GM21423 (cell line): ENCODE results near the gene CLASP1.
"Not testable (repeated sequence)": the region's sequence is repeated elsewhere in the genome, so short reads cannot be mapped to it uniquely, and the experiment has no call there.

Source experiments
- ATAC-seq: cut with Tn5 transposase; IDR thresholded peaks from one replicate; pipeline ENCODE4 v1.9.1; 2021; ENCODE audit warnings: mild to moderate bottlenecking, moderate library complexity; ENCODE audit not compliant: unreplicated experiment

CLASP1 gene

DNA sequence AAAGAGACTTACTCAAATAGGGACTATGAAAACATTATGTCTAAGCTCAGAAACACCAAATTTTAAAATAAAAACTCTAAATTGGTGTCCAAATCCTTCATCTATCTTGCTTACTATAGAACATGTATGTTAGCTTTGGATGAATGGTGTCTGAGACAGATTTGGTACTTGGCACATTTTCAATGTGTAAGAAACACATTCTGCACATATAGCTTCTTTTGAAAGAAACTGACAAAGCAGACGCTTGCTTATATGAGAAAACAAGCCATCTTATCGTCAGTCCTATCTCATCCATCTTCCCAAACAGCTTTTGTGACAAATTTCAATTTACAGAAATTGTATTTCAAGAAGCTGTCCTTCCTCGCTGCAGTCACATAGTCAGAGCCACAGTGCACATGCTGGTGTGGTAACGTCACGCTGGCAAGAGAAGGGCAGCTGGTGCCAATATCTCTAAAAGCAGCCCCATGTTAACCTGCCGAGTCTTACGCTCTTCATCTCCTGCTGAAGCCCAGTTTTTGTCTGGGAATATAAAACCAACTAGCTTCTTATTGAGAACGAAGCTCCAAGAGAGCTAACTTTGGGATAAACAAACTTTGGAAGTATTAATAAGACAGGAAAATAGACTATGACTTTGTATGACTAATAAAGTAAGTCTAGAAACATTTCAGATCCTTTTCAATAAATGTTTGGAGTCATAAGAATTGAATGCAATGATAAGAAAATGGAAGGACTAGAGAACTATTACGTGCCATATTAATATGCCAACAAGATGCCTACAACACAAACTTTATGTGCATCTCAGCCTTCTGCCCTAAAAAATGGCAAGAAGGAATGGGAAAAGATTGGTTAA is 289.3 kb downstream of the CLASP1 start:
- no peak for ATAC-seq

GRCh38 chr2:121359170-121359569 is 290.1 kb downstream of the CLASP1 start:
- ATAC-seq = no peak

DNA sequence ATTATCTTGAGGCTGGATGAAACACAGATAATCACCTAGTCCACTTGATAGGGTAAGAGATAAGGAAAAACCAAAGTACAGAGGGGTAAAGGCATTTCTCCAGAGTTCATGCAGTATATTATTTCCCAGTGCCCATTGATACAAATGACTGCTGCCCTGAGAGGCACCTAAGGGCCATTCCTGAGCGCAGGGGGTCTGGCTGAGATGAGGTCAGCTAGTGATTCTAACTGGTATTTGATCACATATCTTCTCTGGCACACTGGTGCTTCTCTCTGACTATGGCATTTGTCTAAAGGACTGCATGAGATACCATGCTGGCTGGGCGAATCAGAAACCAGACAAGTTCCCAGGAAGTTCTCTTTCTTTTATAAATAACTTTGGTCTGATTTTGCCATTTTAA is 291.0 kb downstream of the CLASP1 start:
- ATAC-seq = no peak

- ATAC-seq = peak; percentile 63
Measured at GRCh38 chr2:121356058-121356640, 293.1 kb downstream of the CLASP1 start.

DNA sequence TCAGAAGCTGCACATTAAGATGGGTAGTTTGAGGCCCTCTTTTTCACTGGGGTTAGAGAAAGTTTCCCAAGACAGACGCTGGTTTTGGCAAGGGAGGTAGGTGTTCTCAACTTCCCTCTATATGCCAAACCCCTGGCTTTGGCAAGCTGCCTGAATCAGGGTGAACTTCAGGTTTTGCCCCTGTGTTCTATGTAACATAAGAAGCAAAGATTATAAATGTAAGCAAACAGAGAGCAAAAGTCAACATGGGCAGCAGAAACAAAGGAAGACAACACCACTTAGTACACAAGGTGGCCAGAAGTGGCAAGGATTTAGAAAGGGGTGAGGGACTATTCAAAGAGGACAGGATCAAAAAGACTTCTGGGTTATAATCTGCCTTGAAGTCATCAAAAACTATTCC is 293.8 kb downstream of the CLASP1 start:
- ATAC-seq = no peak

GRCh38 chr2:121351521-121352318 is 297.5 kb downstream of the CLASP1 start:
- ATAC-seq = no peak

GRCh38 chr2:121350890-121351289 is 298.4 kb downstream of the CLASP1 start:
- no peak for ATAC-seq

DNA sequence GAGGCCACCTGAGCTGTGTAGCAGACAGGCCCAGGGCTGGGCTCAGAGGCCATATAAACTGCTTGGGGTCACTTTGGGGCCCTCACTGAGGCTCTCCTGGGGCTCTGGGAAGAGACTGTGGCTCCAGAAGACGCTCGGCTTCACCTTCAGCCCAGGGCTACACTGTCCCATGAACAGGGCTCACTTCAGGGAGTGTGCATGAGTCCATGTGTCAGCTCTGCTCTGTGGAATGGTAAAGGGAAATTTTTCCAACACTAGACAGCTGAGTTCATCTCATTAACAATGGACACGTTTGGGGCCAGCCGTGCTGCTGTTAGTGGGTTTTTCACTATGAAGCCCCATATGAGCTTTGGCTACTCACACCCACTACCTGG is 298.9 kb downstream of the CLASP1 start:
- ATAC-seq = no peak

DNA sequence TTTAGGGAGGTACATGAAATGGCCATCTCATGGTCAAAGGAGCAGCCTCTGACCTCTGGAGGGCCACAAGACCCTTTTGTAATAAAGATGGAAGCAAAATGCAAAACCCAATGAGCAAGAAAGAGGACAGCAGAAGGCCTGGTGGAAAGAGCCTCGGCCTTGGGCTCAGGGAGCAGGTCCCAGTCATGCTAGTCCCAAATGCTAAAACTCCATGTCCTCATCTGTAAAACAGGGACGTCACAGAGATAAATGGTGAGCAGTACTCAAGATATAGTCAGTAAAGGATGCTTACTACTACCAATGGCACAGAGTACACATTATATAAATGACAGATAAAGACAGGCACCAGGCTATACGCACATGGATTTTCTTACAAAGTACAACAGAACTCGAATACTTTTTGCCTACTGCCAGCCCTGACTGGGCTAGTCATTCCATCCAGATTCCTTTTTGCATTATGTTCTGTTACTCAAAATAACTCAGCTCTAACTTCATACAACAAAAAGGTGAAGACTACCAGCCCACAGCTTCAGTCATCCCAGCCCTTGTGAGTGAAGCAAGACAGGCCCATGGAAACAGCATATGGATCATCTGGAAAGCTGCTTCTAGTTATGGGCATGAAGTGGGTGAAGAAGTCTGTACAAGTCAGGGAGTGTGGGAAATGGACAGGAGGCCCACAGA is 299.4 kb downstream of the CLASP1 start:
- ATAC-seq = no peak

DNA sequence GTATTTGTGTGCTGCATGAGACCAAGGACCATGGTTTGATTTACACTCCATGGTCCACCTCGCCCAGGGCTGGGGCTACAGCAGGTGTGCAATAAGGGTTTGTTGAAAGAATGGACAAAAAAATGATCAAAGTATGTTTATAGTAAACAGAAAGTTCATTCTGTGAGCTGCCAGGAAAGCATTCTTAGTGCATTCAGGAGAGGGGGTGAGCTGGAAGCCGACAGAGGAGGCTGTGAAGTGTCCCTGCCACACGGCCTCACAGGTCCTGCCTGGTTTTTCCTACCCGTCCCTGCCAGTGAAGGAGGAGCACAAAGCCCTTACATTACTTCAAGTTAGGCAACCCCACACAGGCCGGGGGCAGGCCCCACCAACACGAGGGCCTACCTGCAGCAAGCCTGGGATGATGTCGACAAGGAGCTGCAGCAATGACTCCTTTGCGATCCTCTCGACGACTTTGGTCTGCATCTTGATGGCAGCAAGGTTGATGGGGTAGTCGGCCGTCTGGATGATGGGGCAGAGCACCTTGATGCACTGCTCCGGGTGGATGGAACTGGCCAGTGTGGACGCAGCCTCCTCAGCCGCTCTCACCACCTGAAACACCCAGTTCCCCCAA is 301.0 kb downstream of the CLASP1 start:
- ATAC-seq = no peak

- no peak for ATAC-seq
Measured at GRCh38 chr2:121346859-121347258, 302.4 kb downstream of the CLASP1 start.

DNA sequence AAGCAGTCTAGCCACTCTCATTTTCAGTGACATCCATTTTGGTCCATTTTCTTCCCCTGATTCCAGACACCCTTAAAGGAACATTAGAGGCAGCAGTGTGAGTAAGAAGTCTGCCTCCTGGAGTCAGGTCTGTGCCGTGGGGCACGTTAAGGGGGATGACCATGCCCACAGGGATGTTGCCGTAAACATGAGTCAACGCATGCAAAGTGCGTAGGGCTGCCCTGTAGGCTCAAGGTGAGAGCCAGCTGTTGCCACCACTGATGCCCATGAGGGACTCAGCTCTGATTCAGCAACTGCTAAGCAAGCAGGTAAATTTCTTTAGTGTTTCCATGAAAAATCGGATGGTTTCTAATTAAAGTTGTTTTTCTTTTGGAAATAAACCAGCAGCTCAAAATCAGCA is 302.9 kb downstream of the CLASP1 start:
- ATAC-seq = no peak

DNA sequence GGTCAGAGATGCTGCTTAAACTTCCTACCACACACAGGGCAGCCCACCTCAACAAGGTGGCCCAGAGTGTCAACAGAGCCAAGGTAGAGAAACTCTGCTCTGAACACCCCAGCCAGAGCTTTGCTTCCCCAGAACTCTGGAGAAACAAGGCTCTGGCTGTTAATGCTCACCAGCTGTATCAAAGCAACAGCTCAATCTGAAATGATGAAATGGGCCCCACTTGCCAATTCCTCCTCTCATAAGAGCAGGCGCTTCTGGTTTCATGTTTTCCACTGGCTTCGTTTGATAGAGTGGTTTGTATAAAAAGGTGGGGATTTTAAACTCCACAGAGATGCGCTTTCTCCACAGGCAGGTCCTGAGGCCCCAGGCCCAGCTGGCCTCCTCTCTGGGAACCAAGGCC is 303.4 kb downstream of the CLASP1 start:
- ATAC-seq = no peak

GRCh38 chr2:121345101-121345500 is 304.2 kb downstream of the CLASP1 start:
- ATAC-seq = no peak

DNA sequence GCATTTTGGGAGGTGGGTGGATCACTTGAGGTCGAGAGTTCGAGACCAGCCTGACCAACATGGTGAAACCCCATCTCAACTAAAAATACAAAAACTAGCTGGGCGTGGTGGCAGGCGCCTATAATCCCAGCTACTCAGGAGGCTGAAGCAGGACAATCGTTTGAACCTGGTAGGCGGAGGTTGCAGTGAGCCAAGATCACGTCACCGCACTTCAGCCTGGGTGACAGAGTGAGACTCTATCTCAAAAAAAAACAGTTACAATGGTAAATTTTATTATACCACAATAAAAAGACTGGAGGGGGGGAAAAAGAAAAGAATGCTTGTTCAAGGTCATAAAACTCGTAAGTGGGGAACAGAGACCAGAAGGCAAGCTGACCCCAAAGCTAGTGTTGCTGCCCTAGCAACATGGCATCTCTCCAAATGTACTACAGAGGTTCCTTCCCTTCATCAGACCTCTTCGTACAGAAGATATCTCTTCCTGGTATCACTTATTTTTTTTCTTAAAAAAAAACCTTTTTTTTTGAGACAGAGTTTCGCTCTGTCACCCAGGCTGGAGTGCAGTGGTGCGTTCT is 305.3 kb downstream of the CLASP1 start:
- not testable (repeated sequence) for ATAC-seq

DNA sequence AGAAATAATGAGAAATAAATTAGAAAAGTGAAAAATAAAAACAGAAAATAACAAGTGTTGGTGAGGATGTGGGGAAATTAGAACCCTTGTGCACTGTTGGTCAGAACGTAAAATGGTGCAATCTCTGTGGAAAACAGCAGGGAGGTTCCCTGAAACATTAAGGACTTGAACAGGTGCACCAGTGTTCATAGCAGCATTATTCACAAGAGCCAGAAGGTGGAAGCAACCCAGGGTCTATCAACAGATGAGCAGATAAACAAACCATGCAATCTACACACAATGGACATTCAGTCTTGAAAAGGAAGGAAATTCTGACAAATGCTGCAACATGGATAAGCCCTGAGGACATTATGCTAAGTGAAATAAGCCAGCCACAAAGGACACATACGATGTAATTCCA is 306.1 kb downstream of the CLASP1 start:
- ATAC-seq = no peak

GRCh38 chr2:121342751-121343150 is 306.5 kb downstream of the CLASP1 start:
- ATAC-seq = no peak

- no peak for ATAC-seq
Measured at GRCh38 chr2:121340926-121341325, 308.3 kb downstream of the CLASP1 start.

- no peak for ATAC-seq
Measured at GRCh38 chr2:121338281-121338680, 311.0 kb downstream of the CLASP1 start.

DNA sequence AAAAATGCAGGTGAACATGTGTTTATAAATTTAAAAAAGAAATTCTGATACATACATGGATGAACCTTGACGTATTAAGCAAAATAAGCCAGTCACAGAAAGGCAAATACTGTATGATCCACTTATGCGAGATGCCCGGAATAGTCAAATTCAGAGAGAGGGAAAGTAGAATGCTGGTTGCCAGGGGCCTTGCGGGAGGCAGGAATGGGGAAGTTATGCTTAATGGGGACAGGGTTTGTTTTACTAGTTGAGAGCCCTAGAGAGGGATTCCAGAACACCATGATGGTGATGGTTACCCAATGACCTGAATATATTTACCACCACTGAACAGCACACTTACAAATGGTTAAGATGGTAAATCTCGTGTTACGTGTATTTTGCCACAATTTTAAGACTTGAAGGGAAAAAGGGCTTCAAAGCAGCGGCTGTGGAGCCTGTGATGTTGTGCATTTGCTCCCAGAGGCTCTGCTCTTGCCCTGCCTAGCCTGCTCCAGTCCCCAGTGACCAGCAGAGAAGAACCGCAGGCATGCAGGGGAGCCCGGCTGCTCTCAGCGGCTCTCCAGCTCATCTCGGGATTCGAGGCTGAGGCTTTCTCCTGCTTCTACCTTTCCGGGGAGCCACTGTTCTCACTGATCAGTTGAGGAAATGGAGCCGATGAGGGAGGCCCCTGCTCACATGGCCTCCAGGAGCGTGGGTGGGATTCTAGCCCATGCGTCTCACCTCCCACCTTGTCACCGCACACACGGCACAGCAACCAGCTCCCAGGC is 312.6 kb downstream of the CLASP1 start:
- no peak for ATAC-seq
